Spinal cord (tissue), 10 donors: ENCODE measurements around the gene ETV6. TPM values are rescaled to one million over a fixed set of nuclear protein-coding genes. Genes with fewer than 3 reads are reported as not detected.

Source experiments
- DNase-seq, 6 donors: peaks; one replicate each; pipeline versions ENCODE4 v3.0.0 to v3.0.0-alpha.2; 2013 to 2015; ENCODE audit warnings: low spot score in 6 of 6, low read depth in 4 of 6
- H3K27ac ChIP-seq: one replicate; pipeline ENCODE4 v1.5.1; 2013; ENCODE audit warnings: low read depth, low read length, control low read depth
- H3K27me3 ChIP-seq: one replicate; pipeline ENCODE4 v1.6.1; 2013; ENCODE audit warnings: low read length; ENCODE audit not compliant: control insufficient read depth, insufficient read depth
- H3K36me3 ChIP-seq: one replicate; pipeline ENCODE4 v1.6.1; 2013; ENCODE audit warnings: low read length; ENCODE audit not compliant: control insufficient read depth, insufficient read depth
- H3K4me1 ChIP-seq: one replicate; pipeline ENCODE4 v1.6.1; 2013; ENCODE audit warnings: low read length; ENCODE audit not compliant: control insufficient read depth, insufficient read depth
- H3K4me3 ChIP-seq: one replicate; pipeline ENCODE4 v1.5.1; 2013; ENCODE audit warnings: low read depth, low read length, control low read depth
- H3K9me3 ChIP-seq: one replicate; pipeline ENCODE4 v1.6.1; 2013; ENCODE audit warnings: low read length; ENCODE audit not compliant: control insufficient read depth, insufficient read depth
- WGBS: methylation state at CpG from one replicate; pipeline ENCODE4 v1.1.5; 2013; ENCODE audit warnings: missing lambda C conversion rate; ENCODE audit not compliant: insufficient coverage; 5-methylcytosine and 5-hydroxymethylcytosine counted together
- polyA plus RNA-seq, 2 donors: library from polyadenylated mRNA; unstranded; fragments of 120-200 nt; gene quantifications; one replicate each; pipeline ENCODE4 v1.2.1, GENCODE V29; 2013; ENCODE audit not compliant: insufficient read length in 2 of 2
- total RNA-seq, 2 donors: library from RNA; depleted of rRNA in 1 of 2; stranded (reverse); fragments of 120-200 nt in 1 of 2; fragments of >200 nt in 1 of 2; gene quantifications; one replicate each; pipeline versions ENCODE4 v1.2.3 to v1.2.4, GENCODE V29; 2013 to 2014
- donor health status: healthy.

ETV6 gene
- total and polyA plus RNA-seq, 4 donors: 6.8 to 9.9 (median 8.1) TPM

GRCh38 chr12:11663130-11663529 lies 13.7 kb downstream of the ETV6 start:
- Histone ChIP-seq H3K27me3 (no peaks in the 10 kb centered on the region), H3K4me1 (peaks cover 12% of the 10 kb centered on the region), H3K36me3 (peaks cover 5% of the 10 kb centered on the region), H3K9me3 (no peaks in the 10 kb centered on the region), H3K4me3 (no peak overlapping the region), H3K27ac (no peak overlapping the region)
- 56% methylated on average over 3 of the region's 7 CpGs for WGBS
- DNase-seq: no peak

GRCh38 chr12:11664101-11664500 lies 14.6 kb downstream of the ETV6 start:
- H3K9me3 ChIP-seq: no peaks in the 10 kb centered on the region
- peaks cover 5% of the 10 kb centered on the region for H3K36me3 ChIP-seq
- WGBS: 72% methylated on average over 2 of the region's 3 CpGs
- peaks cover 8% of the 10 kb centered on the region for H3K4me1 ChIP-seq
- no peak for DNase-seq
- H3K4me3 ChIP-seq: no peak overlapping the region
- no peaks in the 10 kb centered on the region for H3K27me3 ChIP-seq
- H3K27ac ChIP-seq: no peak overlapping the region

DNA sequence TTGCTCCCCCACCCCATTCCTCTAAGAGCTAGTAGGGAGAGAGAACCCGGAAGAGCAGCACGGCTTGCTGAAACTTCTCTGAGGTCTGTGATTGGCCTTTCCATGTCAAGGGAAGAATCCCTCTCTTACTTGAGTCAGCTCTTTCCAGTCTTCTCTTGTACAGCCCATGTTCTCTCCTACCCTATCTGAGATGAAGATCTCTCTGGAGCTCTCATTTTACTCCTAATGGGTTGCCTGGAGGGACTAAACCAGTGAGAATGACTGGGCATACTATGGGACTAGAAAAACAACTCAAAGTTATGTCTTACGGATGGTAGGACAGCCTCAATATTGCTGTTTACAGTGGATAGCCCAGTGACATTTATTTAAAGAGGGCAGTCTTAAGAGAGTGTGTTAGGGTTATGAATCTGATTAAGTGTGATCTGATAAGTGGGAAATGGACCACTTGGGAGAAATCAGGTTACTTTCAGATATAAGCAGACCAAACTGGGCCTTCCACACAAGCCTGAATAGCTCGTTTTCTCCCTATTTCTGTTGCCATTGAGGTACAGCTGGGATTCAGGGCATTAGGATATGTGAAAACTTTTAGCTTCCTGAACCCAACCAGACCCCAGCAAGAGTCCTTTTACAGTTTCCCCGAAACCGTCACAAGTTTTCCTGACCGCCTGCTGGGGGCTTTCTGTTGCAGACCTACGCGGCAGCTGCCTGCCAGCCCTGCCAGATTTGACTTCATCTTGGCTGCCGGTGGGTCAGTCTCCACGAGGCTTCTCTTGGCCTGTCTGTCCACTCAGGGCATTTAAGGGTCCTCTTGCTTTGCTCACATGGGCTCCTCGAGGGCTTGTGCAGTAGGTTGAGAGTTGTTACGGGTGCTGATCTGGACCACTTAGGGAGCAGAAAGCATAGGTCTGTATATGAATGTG lies 16.9 kb downstream of the ETV6 start:
- Histone ChIP-seq H3K27ac (no peak overlapping the region), H3K4me1 (peaks cover 5% of the 10 kb centered on the region), H3K9me3 (no peaks in the 10 kb centered on the region), H3K4me3 (no peak overlapping the region), H3K27me3 (no peaks in the 10 kb centered on the region), H3K36me3 (peaks cover 5% of the 10 kb centered on the region)
- no peak for DNase-seq
- 68% methylated on average over 11 of the region's 13 CpGs for WGBS

- no peak for DNase-seq
- WGBS: 100% methylated on average over 3 of the region's 5 CpGs
- peaks cover 5% of the 10 kb centered on the region for H3K36me3 ChIP-seq
- no peak overlapping the region for H3K27ac ChIP-seq
- H3K27me3 ChIP-seq: no peaks in the 10 kb centered on the region
- H3K4me1 ChIP-seq: peaks cover 5% of the 10 kb centered on the region
- H3K4me3 ChIP-seq: no peak overlapping the region
- no peaks in the 10 kb centered on the region for H3K9me3 ChIP-seq
Measured at GRCh38 chr12:11667171-11667570, 17.7 kb downstream of the ETV6 start.

- H3K27me3 ChIP-seq: no peaks in the 10 kb centered on the region
- H3K9me3 ChIP-seq: no peaks in the 10 kb centered on the region
- H3K4me3 ChIP-seq: no peak overlapping the region
- H3K36me3 ChIP-seq: peaks cover 5% of the 10 kb centered on the region
- DNase-seq: no peak
- peaks cover 9% of the 10 kb centered on the region for H3K4me1 ChIP-seq
- H3K27ac ChIP-seq: no peak overlapping the region
- 81% methylated on average over 5 of the region's 6 CpGs for WGBS
Measured at GRCh38 chr12:11668611-11669010, 19.1 kb downstream of the ETV6 start.

- peak in 1 of 6 donors; percentile 45 for DNase-seq
- Histone ChIP-seq H3K4me1 (peaks cover 9% of the 10 kb centered on the region), H3K36me3 (peaks cover 5% of the 10 kb centered on the region), H3K27ac (no peak overlapping the region), H3K9me3 (no peaks in the 10 kb centered on the region), H3K4me3 (no peak overlapping the region), H3K27me3 (no peaks in the 10 kb centered on the region)
- 71% methylated on average over 3 of the region's 5 CpGs for WGBS
Measured at GRCh38 chr12:11669348-11669747, 19.9 kb downstream of the ETV6 start.

DNA sequence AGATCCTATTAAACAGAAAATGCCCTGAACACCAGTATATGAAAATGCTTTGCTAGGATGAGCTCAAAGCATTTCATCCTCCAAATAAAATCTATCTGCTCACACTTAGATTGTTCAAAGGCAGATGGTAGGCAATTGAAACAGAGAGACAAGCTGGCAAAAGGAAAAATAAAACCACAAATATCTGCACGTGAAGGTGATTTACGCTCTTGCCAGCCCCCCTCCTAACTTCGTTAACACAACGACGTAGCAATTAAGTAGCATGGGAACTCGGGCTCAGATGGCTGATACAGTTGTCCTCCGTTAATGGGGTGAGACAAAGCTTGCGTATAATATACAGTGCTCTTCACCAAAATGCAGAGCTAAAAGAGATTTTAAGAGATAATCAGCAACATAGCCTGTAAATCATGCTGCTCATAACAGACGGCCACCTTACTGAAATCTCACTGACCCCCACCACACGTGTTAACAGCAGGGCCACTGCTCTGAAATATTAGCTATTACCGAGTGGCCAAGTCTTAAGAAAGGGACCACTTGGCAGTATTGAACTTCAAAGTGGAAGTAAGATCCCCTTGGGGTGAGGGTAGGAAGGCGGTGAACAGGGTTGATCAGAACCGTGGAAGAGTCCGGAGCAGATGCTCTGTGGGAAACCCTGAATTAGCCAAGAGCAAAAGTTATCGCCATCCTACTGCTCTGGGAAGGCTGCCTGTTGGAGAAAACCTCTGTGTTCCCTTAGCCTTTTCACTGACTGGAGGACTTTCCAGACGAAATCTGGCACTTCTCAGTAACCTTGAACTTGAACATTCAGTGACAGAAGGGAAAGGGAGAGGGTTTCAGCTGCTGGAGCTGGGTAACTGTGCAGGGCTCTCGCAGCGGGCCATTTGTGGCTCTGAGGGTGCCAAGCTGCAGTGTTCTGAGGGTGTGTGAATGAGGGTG lies 23.1 kb downstream of the ETV6 start:
- no peaks in the 10 kb centered on the region for H3K36me3 ChIP-seq
- H3K4me1 ChIP-seq: peaks cover 14% of the 10 kb centered on the region
- peak in 2 of 6 donors; percentile 60 to 82 for DNase-seq
- no peak overlapping the region for H3K27ac ChIP-seq
- 43% methylated on average over 14 of the region's 18 CpGs for WGBS
- no peaks in the 10 kb centered on the region for H3K27me3 ChIP-seq
- no peak overlapping the region for H3K4me3 ChIP-seq
- H3K9me3 ChIP-seq: no peaks in the 10 kb centered on the region

DNA sequence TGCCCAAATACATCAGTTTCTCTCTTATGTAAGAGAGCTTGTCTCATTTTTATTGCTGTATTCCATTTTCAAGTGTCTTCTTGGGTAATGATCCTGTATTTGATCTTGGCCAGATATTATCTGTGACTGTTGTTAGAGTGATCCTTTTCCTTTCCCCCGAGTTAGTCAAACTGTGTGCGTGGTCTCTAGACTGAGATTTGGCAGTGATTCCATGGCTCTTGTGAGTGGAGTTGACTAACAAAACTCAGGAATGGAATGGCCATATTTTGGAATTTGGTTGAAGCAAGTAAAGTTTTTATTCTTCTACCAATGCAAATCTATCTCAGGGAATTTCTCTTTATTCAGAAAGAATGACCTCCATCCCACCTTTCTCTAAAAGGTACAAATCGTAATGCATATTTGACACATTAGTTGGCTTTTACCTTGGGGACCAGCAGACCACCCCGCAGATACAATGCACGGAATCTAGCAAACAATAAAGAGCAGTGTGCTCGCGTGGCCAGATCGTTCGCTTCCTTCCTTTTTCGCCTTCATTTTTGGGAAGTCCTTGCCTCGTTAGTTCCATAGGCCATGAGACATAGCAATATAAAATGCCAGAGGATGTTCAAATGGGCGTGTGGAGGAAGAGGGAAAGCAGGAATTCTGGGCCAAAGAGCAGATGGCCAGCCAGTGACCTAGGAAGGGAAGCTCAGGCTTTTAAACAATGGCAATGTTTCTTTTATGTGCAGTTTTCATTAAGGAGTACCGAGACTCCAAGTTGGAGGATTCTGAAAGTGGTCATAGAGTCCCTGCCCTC lies 24.4 kb downstream of the ETV6 start:
- Histone ChIP-seq H3K27ac (no peak overlapping the region), H3K4me1 (peaks cover 18% of the 10 kb centered on the region), H3K36me3 (no peaks in the 10 kb centered on the region), H3K27me3 (no peaks in the 10 kb centered on the region), H3K4me3 (no peak overlapping the region), H3K9me3 (no peaks in the 10 kb centered on the region)
- 77% methylated on average over 12 of the region's 13 CpGs for WGBS
- no peak for DNase-seq

DNA sequence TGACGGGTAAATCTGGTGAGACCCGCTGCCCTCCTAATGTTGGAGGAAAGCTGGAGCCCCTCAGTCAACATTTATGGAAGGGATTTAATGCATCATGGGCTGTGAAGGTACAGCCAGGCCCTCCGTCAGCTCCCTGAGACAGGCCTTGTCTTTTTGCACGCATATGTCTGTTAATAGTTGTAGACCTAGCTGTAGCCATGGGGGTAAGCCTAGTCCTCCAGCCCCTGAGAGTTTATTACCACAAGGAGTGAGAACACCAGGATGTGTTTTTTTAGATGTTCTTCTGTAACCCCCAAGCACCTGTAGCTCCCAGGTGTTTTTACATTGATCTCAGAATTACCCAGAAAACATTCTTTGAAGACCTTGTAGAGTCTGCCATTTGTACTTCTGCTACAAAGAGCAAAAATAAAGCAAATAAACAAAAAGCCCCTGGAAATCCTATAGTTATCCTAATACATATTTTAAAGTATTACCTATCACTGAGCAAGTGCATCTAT lies 25.5 kb downstream of the ETV6 start:
- Histone ChIP-seq H3K4me1 (peaks cover 18% of the 10 kb centered on the region), H3K27ac (no peak overlapping the region), H3K4me3 (no peak overlapping the region), H3K36me3 (no peaks in the 10 kb centered on the region), H3K27me3 (no peaks in the 10 kb centered on the region), H3K9me3 (no peaks in the 10 kb centered on the region)
- DNase-seq: no peak
- 89% methylated on average over 3 of the region's 4 CpGs for WGBS
